ENCODE results near the gene GBP2.
A peak's percentile ranks its signal among the peaks of the same experiment; 100 is the strongest.
"Not testable (repeated sequence)": the region's sequence is repeated elsewhere in the genome, so short reads cannot be mapped to it uniquely, and the experiment has no call there.

The GBP2 gene

DNA sequence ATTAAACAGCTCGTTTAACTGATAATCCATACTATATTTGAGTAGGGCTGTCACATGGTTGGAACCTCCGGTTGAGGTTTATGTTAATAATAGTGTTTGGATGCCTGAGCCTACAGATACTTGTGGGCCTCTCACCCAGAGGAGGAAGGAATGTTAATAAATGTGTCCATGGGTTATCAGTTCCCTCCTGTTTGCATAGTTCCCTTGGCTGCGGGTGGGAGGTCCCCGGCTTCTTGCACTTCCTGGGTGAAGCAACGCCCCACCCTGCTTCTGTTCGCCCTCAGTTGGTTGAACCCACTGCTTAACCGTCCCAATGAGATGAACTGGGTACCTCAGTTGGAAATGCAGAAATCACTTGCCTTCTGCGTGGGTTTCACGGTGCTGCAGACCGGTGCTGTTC, 37.3 kb downstream of the GBP2 start:
- no peak overlapping the region for H3K4me3 ChIP-seq (ENCODE audit: control insufficient read depth, low read depth, low read length)
- TF ChIP-seq, protein P1, sequence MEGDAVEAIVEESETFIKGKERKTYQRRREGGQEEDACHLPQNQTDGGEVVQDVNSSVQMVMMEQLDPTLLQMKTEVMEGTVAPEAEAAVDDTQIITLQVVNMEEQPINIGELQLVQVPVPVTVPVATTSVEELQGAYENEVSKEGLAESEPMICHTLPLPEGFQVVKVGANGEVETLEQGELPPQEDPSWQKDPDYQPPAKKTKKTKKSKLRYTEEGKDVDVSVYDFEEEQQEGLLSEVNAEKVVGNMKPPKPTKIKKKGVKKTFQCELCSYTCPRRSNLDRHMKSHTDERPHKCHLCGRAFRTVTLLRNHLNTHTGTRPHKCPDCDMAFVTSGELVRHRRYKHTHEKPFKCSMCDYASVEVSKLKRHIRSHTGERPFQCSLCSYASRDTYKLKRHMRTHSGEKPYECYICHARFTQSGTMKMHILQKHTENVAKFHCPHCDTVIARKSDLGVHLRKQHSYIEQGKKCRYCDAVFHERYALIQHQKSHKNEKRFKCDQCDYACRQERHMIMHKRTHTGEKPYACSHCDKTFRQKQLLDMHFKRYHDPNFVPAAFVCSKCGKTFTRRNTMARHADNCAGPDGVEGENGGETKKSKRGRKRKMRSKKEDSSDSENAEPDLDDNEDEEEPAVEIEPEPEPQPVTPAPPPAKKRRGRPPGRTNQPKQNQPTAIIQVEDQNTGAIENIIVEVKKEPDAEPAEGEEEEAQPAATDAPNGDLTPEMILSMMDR (conservative IDR thresholded peaks at IDR 0.05; ENCODE audit: control insufficient read depth, insufficient read depth, low read depth, low read length), result no peak
- no peak for DNase-seq (ENCODE audit: low read depth)

DNA sequence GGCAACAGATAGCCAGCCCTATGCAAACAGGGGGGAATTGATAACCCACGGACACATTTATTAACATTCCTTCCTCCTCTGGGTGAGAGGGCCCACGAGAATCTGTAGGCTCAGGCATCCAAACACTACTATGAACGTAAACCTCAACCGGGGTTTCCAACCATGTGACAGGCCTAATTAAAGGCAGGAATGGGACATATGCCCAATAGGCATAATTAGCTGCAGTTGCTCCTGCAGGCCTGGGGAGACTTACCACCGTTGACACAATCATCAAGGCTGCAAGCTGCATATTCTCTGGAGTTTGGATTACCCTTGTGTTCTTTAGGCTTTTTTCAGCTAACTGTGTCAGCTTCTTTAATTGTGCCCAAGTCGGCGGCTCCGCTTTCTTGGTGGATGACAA, 38.7 kb downstream of the GBP2 start:
- DNase-seq (ENCODE audit: low read depth), result no peak
- no peak overlapping the region for H3K4me3 ChIP-seq (ENCODE audit: control insufficient read depth, low read depth, low read length)
- TF ChIP-seq, protein P1 (conservative IDR thresholded peaks at IDR 0.05; ENCODE audit: control insufficient read depth, insufficient read depth, low read depth, low read length), result no peak

DNA sequence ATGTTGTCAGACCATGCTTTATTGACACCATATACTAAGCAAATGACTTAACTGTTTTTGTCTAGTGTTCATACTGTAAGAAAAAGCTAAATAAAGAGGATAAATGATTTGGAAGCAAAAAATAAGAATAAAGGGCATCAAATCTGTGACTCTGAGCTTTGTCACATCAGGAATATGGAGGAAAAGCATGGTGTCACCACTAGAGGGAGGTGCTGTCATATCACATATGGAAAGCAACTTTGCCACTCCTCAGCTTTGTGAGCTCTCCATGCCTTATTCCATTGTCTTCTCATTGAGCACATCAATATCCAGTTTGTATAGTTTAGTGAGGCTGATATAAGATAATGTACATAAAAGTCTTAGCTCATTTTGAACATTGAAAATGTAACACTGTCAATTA, 40.1 kb downstream of the GBP2 start:
- DNase-seq (ENCODE audit: low read depth), result no peak
- H3K4me3 ChIP-seq (ENCODE audit: control insufficient read depth, low read depth, low read length), result no peak overlapping the region
- TF ChIP-seq, protein P1 (conservative IDR thresholded peaks at IDR 0.05; ENCODE audit: control insufficient read depth, insufficient read depth, low read depth, low read length), result no peak

DNA sequence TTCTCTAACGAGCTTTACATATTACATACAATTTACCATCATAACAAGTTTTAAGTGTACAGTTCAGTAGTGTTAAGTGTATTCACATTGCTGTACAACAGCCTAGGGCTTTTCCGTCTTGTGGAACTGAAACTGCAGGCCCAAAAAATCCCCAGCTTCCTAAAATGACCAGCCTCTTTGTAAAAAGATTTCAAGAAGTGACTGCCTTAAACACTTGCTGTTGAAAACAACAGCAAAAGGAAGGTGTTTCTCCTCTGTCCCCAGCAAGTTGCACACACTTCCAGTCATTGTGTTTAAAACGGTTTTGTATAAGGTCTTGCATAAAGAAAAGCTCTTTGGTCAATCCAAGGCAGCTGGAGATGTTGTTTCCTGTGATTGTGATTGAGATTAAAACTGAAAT, 44.9 kb downstream of the GBP2 start:
- DNase-seq (ENCODE audit: low read depth), result no peak
- no peak overlapping the region for H3K4me3 ChIP-seq (ENCODE audit: control insufficient read depth, low read depth, low read length)
- TF ChIP-seq, protein P1 (conservative IDR thresholded peaks at IDR 0.05; ENCODE audit: control insufficient read depth, insufficient read depth, low read depth, low read length), result no peak

DNA sequence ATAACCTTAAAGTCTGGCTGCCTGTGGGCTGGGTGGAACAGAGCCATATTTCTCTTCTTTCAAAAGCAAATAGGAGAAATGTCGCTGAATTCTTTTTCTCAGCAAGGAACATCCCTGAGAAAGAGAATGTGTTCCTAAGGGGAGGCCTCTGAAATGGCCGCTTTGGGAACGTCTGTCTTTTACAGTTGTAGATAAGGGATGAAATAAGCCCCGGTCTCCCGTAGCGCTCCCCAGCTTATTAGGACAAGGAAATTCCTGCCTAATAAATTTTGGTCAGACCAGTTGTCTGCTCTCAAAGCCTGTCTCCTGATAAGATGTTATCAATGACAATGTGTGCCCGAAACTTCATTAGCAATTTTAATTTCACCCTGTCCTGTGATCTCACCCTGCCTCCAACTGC, 45.8 kb downstream of the GBP2 start:
- H3K4me3 ChIP-seq (ENCODE audit: control insufficient read depth, low read depth, low read length); DNase-seq (ENCODE audit: low read depth): not testable (repeated sequence)

DNA sequence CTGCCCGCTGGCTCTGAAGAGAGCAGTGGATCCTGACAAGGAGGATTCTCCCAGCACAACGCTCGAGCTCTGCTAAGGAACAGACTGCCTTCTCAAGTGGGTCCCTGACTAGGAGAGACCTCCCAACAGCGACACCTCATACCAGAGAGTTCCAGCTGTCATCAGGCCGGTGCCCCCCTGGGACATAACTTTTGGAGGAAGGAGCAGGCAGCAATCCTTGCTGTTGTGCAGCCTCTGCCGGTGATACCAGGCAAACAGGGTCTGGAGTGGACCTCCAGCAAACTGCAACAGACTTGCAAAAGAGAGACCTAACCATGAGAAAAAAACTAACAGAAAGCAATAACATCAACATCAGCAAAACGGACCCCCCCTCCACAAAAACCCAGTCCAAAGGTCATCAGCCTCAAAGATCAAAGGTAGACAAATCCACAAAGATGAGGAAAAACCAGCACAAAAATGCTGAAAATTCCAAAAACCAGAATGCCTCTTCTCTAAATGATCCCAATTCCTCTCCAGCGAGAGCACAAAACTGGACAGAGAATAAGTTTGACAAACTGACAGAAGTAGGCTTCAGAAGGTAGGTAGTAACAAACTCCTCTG, 53.3 kb downstream of the GBP2 start:
- not testable (repeated sequence) for DNase-seq (ENCODE audit: low read depth); H3K4me3 ChIP-seq (ENCODE audit: control insufficient read depth, low read depth, low read length)

DNA sequence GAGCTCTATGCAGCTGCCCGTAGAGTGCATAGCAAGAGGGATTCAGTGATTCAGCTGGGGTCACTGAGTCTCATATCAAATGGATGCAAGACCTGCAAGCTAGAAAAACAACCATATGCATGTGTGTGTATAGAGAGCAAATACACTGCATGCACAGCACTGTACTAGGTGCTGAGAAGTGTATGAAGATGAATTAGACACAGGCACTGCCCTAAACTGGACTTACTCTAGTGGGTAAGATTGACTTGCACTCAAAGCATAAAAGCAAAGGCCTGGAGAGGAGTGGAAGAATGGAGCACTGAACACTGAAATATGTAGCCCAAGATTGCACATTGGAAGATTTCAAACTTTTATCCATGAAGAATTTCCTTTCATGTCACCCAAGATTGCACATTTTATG, 55.4 kb downstream of the GBP2 start:
- DNase-seq (ENCODE audit: low read depth), result no peak

DNA sequence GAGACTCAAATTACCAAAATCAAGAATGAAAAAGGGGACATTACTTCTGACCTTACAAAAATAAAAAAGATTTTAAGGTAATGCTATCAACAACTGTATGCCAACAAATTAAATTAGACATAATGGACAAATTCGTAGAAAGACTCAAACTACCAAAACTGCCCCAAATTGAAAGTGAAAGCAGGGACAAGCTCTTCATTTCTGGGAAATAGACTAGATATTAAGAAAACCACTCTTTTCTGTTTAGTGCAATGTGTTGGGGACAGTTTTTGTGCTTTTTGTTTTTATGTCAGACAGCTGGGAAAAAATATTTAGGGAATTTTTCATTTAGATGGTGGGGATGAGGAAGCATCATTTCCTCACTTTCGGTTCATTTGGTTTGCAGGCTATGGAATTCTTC, 56.0 kb downstream of the GBP2 start:
- peak; percentile 14 for DNase-seq (ENCODE audit: low read depth)

More for the DNA sequence above, 55.4 kb downstream of the GBP2 start:
- TF ChIP-seq, protein P1 (conservative IDR thresholded peaks at IDR 0.05; ENCODE audit: control insufficient read depth, insufficient read depth, low read depth, low read length), result no peak
- no peak overlapping the region for H3K4me3 ChIP-seq (ENCODE audit: control insufficient read depth, low read depth, low read length)

More for the DNA sequence above, 56.0 kb downstream of the GBP2 start:
- TF ChIP-seq, protein P1 (conservative IDR thresholded peaks at IDR 0.05; ENCODE audit: control insufficient read depth, insufficient read depth, low read depth, low read length), result no peak
- no peak overlapping the region for H3K4me3 ChIP-seq (ENCODE audit: control insufficient read depth, low read depth, low read length)
